GM10266 (cell line): ENCODE data around the gene HJURP.
A peak's percentile ranks its signal among the peaks of the same experiment; 100 is the strongest.
"Not testable (repeated sequence)": the region's sequence is repeated elsewhere in the genome, so short reads cannot be mapped to it uniquely, and the experiment has no call there.

Experiments
- DNase-seq: peaks from one replicate; pipeline ENCODE4 v3.0.0; 2012; ENCODE audit errors: extremely low spot score
- CTCF ChIP-seq: IDR thresholded peaks from 2 replicates; pipeline ENCODE4 v1.5.1; 2012; ENCODE audit warnings: mild to moderate bottlenecking, low read depth; ENCODE audit not compliant: control insufficient read depth, insufficient read depth; ENCODE audit errors: missing control alignments

The HJURP gene

GRCh38 chr2:233854241-233854981, at the start of gene HJURP:
TSS of gene HJURP (minus strand) at chr2:233854535. CDS start at chr2:233854500, 35 bp downstream.
- DNase-seq, result peak; percentile 98
- TF ChIP-seq CTCF, result no peak

GRCh38 chr2:233901884-233902283, 47.5 kb upstream of the HJURP start:
- DNase-seq, result no peak
- no peak for TF ChIP-seq CTCF

- no peak for TF ChIP-seq CTCF
- no peak for DNase-seq
Observed at GRCh38 chr2:233901367-233901766, 47.0 kb upstream of the HJURP start.

- DNase-seq, result not testable (repeated sequence)
Observed at GRCh38 chr2:233896253-233896652, 41.9 kb upstream of the HJURP start.

- no peak for DNase-seq
- no peak for TF ChIP-seq CTCF
Observed at GRCh38 chr2:233892793-233893192, 38.5 kb upstream of the HJURP start.

GRCh38 chr2:233882353-233882752, 28.0 kb upstream of the HJURP start:
- no peak for DNase-seq

GRCh38 chr2:233872125-233872524, 17.8 kb upstream of the HJURP start:
- DNase-seq, result not testable (repeated sequence)

More at GRCh38 chr2:233882353-233882752, 28.0 kb upstream of the HJURP start:
- TF ChIP-seq CTCF, result no peak

GRCh38 chr2:233871432-233871831, 17.1 kb upstream of the HJURP start:
- TF ChIP-seq CTCF, result no peak
- DNase-seq, result no peak
